ENCODE measurements around the gene HMGCL.
A peak's percentile ranks its signal among the peaks of the same experiment; 100 is the strongest.
"Not testable (repeated sequence)": the region's sequence is repeated elsewhere in the genome, so short reads cannot be mapped to it uniquely, and the experiment has no call there.

Gene HMGCL

DNA sequence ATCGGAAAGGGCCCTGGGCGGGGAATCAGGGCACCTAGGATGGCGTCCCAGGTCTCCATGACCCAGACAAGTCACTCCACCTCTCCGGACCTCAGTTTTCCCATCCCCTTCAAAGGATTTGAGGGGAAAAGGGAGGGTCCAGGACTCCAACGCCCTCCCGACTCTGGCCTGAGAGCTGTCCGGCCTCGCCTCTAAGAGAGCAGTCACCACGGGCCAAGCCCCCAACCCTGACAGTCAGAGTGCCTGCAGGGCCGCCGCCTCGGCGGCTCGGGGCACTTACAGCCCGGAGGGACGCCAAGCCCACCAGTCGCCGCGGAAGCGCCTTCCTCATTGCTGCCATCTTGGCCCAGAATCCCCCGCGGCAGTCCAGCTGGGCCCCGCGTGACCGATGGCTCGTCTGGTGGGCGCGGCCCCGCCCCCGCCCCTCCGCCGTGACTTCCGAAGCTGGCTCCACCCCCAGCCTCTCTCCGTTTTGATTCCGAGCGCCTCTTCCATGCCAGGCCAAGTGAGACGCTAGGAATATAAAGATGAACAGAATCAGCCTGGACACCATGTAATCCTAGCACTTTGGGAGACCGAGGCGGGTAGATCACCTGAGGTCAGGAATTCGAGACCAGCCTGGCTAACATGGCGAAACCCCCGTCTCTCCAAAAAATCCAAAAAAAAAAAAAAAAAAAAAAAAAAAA is at the start of gene HMGCL:
HMGCL (minus strand) TSS at position 354 of the 686 bp plus-strand sequence; CDS start at position 340, 14 bp downstream.
- peak; percentile 86 for DNase-seq (ENCODE audit: low spot score)

DNA sequence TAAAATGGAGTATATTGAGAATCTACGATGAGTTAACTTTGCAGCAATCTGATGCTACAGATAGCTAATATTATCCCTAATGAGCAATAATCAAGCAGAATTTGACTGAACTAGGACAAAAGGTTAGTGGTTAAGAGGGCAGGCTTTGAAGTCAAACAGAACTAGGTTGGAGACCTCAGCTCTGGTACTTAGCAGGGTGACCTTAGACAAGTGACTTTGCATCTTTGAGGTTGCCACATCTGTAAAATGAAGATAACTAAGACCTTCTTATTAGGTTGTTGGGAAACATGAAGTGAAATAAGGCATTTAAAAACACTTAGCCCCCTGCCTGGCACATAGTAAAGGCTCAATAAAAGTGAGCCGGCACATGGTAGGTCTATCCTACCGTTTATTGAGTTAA is 47.2 kb upstream of the HMGCL start:
- no peak for DNase-seq (ENCODE audit: low spot score)

DNA sequence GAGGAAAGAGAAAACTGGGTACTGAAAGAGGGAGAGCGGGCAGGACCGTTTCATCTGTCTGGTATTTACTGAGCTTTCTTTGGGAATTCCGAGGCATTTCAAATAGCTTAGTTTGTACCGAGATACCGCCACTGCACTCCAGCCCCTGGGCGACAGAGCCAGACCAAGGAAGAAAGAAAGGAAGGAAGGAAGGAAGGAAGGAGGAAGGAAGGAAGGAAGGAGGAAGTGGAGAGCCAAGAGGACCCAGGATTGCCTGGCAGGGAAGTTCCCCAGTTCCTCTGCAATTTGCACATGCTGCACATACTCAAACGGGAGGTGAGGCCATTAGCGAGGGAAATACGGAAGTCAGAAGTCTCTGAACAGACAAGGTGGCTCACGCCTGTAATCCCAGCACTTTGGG is 43.8 kb upstream of the HMGCL start:
- no peak for DNase-seq (ENCODE audit: low spot score)

DNA sequence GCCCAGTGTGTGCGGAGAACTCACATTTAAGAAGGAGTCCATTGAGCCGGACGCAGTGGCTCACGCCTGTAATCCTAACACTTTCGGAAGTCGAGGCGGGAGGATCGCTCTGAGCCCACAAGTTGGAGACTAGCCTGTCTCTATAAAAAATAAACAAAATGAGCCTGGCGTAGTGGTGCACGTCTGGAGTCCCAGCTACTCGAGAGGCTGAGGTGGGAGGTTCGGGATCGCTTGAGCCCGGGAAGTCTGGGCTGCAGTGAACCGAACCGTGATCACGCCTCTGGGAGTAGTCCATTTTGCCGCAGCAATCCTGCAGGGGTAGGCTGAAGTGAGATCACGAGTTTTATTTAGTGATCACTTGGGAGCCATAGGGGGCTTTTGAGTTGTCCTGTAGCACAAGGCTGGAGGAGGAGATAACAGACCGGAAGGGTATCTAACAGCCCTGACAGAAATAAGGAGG is 43.4 kb upstream of the HMGCL start:
- DNase-seq (ENCODE audit: low spot score) = no peak

DNA sequence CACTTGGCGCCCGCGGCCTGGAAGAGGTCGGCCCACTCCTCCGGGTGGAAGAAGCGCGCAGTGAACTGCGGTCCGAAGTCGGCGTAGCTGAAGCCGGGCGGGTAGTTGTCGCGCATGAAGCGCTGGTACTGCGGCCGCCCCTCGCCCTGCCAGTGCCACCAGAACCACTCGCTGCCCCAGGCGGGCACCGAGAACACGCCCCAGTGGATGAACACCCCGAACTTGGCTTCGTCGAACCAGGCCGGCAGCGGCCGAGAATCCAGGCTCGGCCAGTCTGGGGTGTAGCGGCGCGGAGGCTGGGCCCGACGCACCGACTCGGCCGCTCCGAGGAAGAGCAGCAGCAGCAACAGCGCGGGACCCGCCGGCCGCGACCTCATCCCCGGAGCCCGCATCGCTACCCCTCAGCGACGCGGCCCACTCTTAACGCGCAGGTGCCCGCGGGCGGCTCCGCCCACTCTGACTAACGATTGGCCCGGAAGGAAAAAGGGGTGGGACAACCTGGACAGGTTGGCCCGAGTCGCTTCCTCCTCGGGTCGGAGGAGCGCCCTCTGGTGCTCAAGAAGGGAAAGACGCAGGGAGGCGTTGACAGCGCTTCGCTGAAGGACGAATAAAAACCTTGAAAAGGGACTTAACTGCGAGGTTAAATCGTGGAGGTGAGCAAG is 42.8 kb upstream of the HMGCL start, which contains the start of gene FUCA1:
FUCA1 (minus strand) TSS at position 396 of the 662 bp plus-strand sequence; CDS start at position 392, 4 bp downstream.
- DNase-seq (ENCODE audit: low spot score) = peak; percentile 96

DNA sequence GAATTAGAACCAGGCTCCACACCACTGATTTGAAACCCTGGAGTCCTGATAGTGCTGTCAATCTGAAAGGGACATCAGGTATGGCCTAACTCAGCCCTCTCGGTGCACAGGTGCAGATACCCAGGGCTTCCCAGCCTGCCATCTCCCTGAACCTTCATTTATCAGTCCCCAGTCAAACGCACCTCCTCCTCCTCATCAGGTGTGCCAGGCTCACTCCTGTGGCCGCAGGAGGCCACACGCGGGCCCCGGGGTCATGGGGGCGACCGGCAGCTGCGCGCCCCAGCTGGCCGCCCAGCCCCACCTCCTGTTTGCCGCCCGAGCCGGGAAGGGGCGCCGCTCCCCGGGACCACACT is 42.3 kb upstream of the HMGCL start:
- DNase-seq (ENCODE audit: low spot score) = no peak

DNA sequence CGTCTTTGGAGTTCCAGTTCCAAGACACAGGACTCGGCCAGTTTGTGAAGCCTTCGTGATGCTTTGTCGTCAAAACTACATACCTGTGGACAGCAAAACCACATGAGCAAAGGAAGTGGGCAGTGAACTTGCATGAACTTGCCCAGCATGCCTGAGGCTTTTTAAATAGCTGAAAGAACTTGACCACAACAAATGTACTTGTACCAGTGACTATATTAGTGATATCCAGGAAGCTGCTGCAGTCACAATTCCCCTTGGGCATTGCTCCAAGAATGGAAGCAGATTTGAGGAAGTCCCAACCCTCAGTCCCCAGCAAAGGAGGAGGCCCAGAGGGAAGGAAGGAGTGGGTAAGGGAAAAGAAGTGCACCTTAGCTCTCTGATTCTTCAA is 40.3 kb upstream of the HMGCL start:
- no peak for DNase-seq (ENCODE audit: low spot score)

DNA sequence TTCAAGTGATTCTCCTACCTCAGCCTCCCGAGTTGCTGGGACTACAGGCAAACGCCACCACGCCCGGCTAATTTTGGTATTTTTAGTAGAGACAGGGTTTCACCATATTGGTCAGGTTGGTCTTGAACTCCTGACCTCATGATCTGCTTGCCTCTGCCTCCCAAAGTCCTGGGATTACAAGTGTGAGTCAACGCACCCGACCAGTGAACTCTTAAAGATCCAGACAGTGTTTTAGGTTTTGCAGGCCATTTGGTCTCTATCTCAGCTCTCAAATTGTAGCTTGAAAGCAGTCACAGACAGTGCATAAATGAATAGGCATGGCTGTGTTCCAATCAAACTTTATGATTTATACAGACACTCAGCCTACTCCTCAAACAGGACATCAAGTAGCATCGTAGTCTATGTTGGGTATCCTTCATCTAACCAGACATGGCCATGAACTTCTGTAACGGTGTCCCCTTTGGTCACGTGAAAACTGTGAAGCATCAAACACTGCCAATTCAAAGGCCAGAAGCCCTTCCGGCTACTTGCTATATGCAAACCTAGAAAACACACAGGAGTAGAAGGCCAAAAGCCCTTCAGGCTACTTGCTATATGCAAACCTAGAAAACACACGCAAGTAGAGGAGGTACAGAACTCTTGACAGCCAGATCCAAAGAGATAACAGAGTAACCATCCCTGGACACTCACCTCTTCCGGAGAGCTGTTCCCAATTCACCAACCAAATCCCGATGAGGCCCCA is 39.7 kb upstream of the HMGCL start:
- no peak for DNase-seq (ENCODE audit: low spot score)

DNA sequence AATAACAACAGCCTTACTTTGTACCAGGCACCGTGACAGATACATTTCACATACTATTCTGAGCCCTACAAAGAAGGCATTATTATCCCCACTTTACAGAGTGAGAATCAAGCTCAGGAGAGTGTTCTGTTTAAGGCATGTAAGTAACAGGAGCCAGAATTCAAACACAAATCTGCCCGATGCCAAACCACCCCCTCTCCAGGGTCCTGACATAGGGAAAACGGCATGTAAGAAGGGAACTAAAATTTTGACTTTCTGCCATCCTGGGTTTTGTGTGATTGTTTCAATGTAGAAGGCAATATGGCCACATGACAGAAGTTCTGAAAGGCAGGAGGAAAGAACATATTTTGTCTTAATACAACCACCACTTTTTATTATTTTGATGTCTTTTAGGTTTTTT is 37.4 kb upstream of the HMGCL start:
- DNase-seq (ENCODE audit: low spot score) = no peak

DNA sequence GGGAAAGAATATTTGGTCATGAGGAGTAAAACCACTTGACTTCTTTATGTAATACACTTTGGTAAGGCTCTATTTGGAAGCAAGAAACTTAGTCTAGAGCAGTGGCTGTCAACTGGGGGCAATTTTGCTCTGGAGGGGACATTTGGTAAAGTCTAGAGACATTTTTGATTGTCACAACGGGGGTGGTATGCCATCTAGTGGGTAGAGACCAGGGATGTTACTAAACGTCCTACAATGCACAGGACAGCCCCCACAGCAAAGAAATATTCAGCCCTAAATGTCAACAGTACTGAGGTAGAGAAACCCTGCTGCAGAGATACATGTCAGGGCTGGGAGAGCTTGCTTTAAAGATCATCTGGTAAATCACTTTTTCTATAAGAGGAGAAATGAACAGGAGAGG is 29.3 kb upstream of the HMGCL start:
- DNase-seq (ENCODE audit: low spot score) = no peak

DNA sequence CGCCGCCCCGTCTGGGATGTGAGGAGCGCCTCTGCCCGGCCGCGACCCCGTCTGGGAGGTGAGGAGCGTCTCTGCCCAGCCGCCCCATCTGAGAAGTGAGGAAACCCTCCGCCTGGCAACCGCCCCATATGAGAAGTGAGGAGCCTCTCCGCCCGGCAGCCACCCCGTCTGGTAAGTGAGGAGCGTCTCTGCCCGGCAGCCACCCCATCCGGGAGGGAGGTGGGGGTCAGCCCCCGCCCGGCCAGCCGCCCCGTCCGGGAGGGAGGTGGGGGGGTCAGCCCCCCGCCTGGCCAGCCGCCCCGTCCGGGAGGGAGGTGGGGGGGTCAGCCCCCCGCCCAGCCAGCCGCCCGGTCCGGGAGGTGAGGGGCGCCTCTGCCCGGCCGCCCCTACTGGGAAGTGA is 27.9 kb upstream of the HMGCL start:
- not testable (repeated sequence) for DNase-seq (ENCODE audit: low spot score)

DNA sequence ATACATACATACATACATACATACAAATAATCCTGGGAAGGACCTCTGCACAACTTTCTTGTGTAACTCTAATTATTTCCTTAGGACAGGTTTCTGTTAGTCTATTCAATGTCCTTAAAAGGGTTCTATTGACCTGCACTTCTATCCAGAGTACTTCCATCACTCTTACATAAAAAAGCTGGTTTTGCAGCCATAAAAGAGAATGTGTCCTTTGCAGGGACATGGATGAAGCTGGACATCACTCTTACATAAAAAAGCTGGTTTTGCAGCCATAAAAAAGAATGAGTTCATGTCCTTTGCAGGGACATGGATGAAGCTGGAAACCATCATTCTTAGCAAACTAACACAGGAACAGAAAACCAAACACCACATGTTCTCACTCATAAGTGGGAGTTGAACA is 26.2 kb upstream of the HMGCL start:
- DNase-seq (ENCODE audit: low spot score) = not testable (repeated sequence)

DNA sequence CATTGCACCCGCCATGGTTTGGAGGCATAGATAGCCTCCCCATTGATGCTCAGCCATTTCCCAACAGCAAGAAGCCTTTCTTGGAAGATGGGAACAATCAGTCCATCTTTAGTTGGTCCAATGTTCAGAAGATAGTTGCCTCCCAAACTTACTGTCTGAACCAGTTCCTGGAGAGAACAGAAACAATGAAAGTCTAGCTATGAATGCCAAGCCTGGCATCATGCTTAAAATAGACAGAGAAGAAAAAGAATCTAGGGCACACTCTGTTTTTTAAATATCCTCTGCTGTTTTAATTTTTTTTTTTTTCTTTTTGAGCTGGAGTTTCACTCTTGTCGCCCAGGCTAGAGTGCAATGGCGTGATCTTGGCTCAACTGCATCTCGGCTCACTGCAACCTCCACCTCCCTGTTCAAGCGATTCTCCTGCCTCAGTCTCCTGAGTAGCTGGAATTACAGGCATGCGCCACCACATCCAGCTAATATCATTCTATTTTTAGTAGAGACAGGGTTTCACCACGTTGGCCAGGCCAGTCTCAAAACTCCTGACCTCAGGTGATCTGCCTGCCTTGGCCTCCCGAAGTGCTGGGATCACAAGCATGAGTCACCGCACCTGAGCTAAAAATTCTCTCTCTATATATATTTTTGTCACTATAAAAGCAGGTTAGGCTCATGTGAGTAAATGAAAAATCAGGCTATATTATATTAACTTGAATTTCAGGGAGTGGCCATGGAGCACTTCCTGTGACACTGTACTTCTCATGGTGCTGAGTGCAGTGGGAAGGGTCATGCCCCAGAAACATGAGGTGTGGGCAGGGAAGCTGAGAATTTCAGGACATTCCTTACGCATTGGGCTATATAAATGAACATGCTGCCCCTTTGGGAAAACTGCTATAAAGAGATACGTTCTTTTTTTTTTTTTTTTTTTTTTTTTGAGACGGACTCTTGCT is 23.7 kb upstream of the HMGCL start:
- DNase-seq (ENCODE audit: low spot score) = no peak

DNA sequence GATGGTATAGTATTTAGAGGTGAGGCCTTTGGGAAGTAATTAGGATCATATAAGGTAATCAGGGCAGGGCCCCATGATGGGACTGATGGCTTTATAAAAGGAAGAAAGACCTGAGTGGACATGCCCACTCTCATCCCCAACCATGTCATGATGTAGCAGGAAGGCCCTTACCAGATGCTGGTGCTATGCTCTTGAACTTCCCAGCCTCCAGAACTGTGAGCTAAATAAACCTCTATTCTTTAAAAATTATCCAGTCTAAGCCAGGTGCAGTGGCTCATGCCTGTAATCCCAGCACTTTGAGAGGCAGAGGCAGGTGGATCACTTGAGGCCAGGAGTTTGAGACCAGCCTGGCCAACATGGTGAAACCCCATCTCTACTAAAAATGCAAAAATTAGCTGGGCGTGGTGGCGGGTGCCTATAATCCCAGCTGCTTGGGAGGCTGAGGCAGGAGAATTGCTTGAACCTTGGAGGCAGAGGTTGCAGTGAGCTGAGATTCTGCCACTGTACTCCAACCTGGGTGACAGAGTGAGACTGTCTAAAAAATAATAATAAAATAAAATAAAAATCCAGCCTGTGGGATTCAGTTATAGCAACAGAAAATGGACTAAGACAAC is 22.4 kb upstream of the HMGCL start:
- not testable (repeated sequence) for DNase-seq (ENCODE audit: low spot score)

DNA sequence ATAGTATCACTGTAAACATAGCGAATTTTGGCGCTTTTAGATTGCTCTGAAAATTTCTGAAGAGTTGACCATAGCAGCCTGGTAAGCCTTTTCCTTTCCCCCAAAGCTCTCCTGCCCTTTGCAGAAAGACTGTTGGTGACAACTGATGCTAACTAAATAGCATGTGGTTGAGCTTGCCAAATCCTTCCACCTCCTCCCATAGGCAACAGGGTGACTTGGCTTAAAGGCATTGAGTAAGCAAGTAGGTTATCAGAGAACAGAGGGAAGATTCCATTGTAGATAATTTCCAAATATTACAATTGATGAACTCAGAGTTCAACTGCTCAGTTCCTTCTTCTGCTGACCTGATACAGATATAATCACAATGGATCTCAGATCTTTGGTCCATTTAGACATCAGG is 19.9 kb upstream of the HMGCL start:
- DNase-seq (ENCODE audit: low spot score) = no peak

DNA sequence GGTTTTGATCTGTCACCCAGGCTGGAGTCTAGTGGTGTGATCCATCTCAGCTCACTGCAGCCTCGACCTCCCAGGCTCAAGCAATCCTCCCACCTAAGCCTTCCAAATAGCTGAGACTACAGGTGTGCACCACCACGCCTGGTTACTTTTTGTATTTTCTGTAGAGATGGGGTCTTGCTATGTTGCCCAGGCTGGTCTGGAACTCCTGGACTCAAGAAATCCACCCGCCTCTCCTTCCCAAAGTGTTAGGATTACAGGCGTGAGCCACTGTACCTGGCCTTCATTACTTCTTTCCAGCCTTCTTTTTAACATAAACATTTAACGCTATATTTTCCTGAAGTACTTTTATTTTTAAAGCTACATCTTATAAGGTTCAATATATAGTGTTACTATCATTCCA is 18.4 kb upstream of the HMGCL start:
- DNase-seq (ENCODE audit: low spot score) = no peak

DNA sequence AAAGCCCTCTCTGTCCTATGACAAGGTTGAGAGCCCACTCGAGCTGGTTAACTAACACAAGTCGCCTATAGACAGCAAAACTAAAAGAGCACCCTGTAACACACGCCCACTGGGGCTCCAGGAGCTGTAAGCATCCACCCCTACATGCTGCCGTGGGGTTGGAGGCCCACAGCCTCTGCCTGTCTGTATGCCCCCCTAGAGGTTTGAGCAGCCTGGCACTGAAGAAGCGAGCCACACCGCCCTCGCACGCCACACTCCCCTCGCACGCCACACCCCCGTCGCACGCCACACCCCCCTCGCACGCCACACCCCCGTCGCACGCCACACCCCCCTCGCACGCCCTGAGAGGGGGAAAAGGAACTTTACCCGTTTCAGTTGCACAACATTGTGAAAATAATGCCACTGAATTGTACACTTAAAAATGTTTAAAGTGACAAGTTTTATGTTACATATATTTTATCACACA is 13.2 kb upstream of the HMGCL start:
- DNase-seq (ENCODE audit: low spot score) = peak; percentile 70

DNA sequence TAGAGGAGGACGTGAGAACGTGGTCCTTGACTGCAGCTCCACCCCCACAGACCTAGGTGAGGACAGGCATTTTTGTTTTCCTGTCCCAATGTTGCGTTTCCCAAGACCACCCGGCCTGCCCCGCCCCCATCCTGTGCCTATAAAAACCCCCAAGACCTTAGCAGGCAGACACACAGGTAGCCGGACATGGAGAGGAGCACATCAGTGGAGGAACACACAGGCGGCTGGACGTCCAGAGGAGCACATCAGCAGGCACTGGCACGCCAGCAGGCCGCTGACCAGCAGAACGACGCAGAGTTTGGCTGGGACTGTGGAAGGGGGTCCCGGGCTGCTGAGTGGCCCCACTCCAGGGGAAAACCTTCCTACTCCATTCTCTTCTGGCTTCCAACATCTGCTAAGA is 12.7 kb upstream of the HMGCL start:
- DNase-seq (ENCODE audit: low spot score) = no peak

DNA sequence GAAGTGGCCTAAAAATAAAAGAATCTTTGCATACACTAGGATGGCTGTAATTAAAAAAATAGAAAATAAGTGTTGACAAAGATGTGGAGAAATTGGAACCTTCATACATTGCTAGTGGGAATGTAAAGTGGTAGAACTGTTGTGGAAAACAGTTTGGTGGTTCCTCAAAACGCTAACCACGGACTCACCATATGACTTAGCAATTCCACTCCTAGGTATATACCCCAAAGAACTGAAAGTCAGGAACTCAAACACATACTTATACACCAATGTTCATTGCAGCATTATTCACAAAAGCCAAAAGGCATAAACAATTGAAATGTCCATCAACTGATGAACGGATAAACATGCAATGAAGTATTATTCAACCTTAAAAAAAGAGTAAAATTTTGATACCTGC is 10.8 kb upstream of the HMGCL start:
- DNase-seq (ENCODE audit: low spot score) = no peak

DNA sequence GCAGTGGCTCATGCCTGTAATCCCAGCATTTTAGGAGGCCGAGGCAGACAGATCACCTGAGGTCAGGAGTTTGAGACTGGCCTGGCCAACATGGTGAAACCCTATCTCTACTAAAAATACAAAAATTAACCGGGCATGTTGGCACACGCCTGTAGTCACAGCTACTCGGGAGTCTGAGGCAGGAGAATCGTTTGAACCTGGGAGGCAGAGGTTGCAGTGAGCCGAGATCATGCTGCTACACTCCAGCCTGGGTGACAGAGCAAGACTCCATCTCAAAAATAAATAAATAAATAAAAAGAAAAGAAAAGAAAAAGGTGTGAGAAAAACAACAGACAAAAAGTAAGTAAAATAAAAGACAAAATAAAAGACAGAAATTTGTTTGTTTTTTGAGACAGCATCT is 8.9 kb upstream of the HMGCL start:
- DNase-seq (ENCODE audit: low spot score) = not testable (repeated sequence)

DNA sequence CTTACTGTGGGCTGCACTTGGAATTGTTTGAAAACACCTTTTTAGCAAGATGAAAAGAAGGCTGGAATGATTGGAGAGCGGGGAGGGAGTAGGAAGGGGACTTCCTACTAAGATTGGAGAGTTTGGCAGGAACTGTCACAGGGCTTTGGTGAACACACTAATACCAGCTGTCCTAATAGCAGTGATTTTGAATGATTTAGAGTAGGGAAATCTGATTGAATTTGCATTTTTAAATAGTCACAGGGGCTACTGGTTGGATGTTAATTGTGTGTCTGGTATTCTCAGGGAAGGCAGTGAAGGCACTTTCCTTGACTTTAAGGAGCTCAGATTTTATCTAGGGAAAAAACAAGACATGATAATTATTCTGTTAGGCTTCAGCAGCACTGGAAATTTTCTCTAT is 2.5 kb upstream of the HMGCL start:
- no peak for DNase-seq (ENCODE audit: low spot score)

All from CD4-positive, alpha-beta T cell treated with Interleukin-6 at 100 ng/mL for 8 hours (primary cell).